SKM-1 (cell line): ENCODE results near the gene GET4.

ENCODE experiments used
- DNase-seq: peaks from one replicate; lab custom pipeline; 2025; ENCODE audit not compliant: unreplicated experiment; lab: John Stamatoyannopoulos, UW

Gene GET4

DNA sequence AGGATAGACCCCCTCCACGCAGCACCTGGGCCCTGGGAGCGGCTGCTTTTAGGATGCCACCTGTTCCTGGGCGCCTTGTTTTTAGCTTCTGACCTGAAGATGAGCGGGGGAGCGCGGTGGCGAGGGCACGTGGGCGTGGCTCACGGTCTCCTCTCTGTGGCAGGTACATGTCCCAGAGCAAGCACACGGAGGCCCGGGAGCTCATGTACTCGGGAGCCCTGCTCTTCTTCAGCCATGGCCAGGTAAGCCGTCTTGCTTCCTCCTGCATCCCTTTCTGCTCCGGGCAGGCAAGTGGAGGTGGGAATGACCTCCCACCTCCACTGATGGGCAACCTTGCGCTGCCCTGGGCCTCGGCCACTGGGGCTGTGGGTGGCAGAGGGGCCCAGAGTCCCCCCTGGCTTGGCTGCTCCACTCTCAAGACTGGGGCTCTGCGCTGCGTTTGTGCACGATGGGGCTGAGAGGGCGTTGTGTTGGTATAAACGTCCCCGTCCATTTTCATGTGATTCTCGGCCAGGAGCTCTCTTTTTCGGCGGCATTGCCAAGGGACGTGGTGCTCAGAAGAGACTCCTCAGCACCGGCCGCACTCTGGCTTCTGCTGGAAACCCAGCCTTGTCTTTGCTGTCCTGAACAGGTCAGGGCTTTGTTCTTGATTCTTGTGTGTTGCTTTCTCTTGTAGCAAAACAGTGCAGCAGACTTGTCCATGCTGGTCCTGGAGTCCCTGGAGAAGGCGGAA is 9.7 kb downstream of the GET4 start:
- DNase-seq, result no peak

DNA sequence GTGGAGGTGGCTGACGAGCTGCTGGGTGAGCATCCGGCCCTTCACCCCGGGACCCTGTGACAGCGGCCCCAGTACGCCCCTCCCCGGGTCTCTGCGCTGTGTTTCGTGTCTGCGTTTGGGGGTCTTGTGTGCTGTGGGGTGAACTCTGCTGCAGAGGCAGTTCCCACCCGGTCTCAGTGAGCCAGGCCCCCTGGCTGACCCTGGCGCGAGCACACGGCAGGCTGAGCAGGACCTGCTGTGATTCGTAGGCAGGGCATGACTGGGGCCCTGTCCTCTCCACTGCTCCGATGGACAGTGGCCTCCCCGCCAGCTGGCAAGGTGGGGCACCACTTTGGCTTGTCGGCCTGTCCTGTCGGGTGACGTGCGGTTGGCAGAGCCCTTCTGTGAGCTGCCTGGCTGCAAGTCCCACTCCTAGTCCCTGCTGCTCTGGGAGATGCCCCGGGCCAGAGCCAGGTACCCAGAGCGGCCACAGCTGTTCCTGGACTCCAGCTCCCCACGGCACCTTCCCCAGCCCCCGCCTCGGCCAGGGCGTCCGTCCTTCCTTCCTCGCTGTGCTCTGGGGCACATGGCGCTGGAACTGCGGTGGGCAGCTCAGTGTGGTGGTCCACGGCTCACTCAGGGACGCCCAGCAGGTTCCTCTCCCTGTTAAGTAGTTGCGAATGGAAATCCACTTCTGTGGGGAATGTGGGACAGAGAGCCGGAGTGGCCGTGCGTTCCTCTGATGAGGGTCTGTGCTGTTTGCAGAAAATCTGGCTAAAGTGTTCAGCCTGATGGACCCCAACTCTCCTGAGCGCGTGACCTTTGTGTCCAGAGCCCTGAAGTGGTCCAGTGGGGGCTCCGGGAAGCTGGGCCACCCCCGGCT is 10.5 kb downstream of the GET4 start:
- no peak for DNase-seq

DNA sequence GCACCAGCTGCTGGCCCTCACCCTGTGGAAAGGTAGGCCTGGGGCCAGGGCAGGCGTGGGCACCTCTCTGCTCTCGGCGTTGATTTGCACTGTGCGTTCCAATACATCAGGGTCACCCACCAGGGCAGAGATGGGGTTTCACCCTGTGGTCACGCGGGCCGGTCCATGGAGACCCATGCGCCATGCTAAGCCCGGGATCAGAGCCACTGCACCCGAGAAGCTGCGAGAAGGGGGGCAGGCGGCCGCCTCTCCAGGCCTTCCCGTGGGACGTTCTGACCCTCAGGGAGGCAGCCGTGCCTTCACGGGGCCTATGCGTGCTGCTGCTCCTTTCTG is 11.1 kb downstream of the GET4 start:
- no peak for DNase-seq

DNA sequence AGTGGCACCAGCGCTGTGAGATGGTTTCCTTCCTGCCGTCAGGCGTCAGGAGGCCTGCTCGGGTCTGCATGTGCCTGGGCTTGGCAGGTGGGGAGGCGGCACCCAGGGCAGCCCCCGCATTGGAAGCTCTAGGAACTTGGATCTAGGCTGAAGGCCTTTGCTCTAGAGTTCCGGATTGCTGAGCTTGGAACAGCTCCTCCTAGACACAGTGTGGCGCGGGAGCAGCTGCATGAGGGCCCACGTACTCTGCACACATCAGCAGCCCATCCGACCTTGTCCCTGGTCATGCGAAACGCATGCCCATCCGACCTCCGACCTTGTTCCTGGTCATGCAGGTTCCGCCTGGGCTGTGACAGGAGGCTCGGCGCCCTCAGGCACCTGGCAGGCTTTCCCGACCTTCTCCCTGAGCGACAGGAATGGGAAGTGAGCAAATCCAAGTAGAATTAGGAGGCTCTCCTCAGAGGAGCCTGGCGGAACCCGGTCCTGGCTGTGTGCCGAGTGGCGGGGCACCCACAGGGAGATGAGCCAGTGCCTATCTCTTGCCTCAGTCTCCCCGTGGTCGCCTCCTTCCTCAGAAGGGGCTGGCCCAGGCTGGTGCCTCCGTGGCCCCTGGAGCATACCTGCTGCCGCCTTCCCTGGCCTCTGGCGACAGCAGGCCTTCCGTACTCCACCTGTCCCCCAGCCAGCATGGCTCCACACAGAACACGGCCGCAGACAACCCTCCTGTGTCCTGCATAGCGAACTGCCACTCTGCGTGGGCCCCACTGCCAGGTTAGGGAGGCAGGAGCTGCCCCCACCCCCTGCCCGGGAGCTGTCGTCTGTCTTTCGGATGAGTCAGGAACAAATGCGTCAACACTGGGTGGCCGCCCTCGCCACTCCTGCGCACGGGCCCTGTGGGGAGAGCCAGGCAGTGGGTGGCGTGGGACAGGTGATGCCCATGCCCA is 12.0 kb downstream of the GET4 start:
- DNase-seq, result no peak

DNA sequence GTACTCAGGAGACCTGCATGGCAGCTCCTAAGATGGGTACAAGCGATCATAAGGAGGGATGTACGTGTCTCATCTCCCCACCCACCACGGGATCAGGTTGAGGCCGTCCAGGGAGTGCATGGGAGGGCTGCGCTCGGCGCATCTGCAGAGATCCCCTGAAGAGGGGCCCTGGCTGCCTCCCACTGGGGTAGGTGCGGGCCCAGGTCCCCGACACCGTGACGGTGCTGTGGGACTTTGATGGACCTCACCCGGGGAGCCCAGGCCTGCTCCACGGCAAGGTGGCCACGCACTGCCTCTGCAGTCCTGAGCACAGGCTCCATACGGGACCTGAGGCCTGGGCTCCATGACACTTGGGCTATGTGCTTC is 12.7 kb downstream of the GET4 start:
- DNase-seq, result no peak

DNA sequence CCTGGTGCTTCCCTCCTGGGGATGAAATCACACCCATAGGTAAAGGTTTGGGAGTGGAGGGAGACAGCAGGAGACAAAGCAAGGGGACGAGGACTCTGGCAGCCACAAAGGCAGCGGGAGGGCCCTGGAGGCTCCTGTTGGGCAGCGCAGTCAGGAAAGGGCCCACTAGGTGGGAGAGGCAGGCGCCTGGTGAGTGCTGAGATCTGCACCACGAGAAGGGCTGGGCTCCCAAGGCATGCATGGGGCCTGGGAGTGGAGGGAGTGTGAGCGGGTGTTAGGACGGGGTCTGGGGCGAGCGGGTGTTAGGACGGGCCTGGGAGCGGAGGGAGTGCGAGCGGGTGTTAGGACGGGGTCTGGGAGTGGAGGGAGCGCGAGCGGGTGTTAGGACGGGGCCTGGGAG is 13.0 kb downstream of the GET4 start:
- DNase-seq, result no peak

DNA sequence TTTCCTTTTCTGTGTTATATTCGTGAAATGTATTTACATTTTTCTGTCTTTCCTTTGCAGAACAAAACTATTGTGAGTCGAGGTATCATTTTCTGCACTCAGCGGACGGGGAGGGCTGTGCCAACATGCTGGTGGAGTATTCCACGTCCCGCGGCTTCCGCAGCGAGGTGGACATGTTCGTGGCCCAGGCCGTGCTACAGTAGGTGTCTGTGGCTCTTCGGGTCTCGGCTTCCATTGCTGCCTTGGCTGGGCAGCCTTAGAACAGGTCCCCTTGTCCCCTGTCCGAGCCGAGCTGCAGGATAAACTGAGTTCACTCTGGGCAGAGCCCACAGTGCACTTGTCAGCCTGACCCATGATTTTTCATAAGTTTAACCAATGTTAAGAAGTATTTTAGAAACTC is 14.5 kb downstream of the GET4 start:
- no peak for DNase-seq

DNA sequence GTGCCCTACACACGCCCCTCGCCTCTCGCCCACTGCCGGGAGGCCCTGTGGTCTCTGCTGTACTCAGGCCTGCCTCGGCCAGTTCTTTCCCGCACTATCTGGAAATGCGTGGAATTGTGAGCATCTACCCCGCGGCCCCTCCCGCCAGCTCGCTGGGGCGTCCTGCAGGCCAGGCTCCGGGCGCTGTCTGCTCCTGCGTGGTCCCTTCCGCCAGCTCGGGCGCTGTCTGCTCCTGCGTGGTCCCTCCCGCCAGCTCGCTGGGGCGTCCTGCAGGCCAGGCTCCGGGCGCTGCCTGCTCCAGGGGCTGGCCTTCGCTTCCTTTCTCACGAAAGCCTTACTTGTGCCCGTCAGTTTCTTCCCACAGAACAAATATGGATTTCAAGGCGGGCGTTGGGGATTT is 14.9 kb downstream of the GET4 start:
- DNase-seq, result no peak

DNA sequence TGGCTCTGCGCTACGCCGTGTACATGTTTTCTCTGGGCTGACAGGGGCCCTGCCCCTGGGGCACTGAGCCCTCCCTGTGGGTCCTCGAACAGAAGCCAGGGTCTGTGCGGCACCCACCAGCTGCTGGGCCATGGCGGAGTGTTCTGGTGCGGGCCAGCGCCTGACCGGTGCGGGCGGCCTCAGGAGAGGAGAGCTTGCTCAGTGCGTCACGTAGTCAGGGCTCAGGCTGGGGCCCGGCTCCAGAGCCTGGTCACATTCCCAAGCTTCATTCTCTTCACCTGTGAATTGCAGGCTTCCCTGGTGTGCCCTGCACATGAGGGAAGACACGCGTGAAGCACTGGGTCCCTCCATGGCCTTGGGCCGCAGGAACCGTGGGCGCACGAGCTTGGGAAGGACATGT is 15.5 kb downstream of the GET4 start:
- no peak for DNase-seq

DNA sequence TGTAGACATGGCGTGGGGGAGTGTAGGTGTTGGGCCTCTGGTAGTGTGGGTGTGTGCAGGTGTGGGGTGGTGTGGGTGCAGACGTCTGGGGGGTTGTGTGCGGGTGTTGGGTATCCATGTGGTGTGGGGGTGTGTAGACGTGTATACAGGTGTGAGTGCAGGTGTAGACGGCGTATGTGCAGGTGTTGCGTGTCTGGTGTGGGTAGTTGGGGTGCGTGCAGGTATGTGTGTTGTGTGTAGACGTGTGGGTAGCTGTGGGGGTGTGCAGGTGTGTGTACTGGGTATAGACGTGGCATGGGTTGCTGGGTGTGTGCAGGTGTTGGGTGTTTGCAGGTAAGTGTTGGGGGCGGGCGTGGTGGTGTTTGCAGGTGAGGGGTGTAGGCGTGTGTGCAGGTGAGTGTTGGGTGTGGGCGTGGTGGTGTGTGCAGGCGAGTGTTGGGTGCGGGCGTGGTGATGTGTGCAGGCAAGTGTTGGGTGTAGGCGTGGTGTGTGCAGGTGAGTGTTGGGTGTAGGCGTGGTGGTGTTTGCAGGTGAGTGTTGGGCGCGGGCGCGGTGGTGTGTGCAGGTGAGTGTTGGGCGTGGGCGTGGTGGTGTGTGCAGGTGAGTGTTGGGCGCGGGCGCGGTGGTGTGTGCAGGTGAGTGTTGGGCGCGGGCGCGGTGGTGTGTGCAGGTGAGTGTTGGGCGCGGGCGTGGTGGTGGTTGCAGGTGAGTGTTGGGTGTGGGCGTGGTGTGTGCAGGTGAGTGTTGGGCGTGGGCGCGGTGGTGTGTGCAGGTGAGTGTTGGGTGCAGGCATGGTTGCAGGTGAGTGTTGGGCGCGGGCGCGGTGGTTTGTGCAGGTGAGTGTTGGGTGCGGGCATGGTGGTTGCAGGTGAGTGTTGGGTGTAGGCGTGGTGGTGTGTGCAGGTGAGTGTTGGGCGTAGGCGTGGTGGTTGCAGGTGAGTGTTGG is 16.6 kb downstream of the GET4 start:
- DNase-seq, result no peak

DNA sequence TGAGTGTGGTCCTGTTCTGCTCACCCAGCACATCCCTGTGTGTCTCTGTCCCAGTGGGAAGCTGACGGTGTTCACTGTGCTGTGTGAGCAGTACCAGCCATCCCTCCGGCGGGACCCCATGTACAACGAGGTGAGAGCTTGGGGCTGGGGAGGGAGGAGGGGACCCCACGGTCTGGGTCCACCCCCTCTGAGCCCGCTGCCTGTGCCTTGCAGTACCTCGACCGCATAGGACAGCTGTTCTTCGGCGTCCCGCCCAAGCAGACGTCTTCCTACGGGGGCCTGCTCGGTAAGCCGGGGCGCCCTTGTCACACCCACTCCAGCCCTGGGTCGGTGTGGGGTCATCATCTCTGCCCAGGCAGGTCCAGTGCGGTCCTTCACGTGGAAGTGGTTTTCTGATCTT is 17.3 kb downstream of the GET4 start:
- DNase-seq, result no peak

DNA sequence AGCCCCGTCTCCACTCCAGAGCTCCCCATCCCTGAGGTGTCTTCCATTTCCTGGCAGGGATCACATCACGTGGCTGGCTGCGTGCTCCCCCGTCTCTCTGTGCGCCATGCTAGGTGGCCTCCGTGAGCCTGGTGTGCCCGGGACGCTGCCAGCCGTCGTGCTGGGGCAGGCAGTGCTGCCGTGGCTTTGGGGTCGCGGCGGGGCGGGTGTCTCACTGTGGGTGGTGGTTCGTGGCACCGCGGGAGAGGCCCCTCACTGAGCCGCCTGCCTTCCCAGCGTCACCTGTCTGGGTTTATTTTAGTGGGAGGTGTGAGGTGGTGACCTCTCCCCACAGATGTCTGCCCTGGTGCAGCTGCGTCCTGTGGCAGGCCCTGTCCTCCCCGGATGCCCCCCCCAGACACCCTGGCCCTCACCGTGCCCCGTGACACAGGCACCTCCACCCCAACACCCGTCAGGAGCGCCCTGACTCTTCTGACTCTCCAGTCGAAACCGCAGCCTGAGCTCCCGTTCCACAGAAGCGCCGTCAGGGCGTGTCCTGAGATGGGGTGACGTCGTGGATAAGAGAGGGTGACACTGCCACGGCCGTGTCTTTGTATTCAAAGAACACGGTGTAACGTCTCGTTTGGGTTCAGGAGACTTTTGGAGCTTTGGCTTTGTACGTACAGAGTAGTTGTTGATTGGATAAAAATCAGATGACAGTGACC is 18.0 kb downstream of the GET4 start:
- no peak for DNase-seq

DNA sequence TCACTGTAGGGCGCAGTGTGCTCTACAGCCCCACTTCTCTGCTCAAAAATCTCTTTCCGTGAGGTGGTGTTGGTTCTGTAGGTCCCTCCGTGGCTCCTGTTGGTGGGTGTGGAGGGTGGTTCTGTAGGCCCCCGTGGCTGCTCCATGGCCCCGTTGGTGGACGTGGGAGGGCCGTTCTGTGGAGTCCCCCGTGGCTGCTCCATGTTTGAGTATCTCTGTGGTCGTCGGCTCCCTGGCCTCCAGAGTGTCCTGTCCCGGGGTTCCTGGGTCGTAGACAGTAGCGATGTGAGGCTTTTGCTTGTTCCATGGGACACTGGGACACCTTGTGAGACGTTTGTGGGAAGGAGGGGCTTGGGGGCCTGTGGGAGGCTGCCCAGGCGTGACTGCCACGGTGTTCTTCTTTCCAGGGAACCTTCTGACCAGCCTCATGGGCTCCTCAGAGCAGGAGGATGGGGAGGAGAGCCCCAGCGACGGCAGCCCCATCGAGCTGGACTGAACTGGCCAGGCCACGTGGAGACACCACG is 18.6 kb downstream of the GET4 start:
- DNase-seq, result no peak

DNA sequence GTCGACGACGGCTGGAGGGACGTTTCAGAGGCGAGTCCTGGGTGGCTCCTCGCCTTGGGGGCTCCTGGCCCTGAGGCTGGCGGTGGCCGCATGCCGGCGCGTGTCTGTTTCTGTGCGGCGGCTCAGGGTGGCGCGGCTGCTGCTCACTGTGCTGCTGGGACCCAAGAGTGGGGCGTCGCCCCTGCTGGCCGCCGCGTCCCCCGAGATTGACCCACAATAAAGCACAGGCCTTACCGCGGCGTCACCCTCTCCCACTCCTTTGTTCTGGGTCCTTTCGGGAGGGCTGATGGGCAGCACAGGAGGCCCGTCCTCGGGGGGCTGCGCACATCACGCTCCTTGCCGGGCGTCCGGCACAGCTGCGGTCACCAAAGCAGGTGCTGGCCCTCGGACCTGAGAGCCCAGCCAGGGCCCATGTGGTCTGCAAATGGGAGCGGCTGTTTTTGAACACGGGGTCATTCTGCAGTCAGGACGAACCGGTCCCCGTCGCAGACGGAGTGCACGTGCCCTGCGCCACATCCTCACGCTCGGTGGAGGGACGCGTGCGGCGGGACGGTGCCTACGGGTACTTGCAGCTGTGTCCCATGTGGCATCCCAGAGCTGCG is 19.2 kb downstream of the GET4 start:
- no peak for DNase-seq

DNA sequence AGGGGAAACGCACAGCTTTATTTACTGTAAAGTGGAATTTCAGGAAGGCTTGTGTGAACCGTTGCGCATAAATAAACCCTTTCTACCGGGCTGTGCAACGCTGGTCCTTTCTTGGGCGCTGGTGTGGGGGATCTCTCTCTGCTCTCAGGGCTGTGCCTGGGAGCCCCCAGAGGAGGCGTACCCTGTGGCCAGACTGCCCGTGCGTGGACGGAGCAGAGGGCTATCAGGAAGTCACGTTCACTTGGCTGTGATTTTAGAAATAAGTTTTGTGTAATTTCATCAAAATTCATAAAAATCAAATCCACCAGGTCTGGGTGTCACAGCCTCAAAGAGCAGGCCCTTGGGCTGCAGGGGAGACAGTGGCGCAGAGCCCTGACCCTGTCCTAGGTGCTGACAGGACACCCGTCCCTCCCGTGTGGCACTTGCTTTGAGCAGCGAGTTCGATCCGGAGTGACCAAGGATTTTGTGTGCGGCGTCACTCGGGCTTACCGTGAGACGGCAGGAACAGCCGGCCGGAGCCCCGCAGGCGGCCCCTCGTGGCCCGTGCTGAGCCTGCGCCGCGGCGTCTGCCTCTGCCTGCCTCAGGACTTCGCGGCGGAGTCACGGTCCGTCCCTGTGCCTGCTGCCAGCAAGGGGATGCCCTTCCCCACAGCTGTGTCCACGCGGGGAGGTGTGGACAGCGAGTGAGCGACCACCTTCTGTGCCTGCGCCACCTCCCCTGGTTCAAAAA is 20.2 kb downstream of the GET4 start:
- no peak for DNase-seq

DNA sequence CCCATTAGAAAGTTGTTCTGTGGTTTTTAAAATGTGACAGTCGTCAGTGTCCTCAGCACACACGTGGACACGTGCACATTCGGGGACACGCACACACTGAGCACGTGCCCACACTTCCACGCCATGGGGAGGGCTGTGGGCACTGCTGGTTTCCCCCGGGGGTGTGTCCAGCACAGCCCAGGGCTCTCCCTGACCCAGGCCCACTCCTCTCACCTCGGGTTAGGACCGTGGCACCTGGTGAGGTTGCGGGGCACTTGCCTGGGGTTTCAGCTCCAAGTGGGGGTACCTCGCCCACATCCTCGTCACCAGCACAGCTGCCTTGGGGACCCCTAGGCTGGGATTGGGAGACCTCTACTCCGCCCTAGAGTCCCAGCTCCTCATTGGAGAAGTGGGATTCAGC is 20.7 kb downstream of the GET4 start:
- DNase-seq, result no peak

DNA sequence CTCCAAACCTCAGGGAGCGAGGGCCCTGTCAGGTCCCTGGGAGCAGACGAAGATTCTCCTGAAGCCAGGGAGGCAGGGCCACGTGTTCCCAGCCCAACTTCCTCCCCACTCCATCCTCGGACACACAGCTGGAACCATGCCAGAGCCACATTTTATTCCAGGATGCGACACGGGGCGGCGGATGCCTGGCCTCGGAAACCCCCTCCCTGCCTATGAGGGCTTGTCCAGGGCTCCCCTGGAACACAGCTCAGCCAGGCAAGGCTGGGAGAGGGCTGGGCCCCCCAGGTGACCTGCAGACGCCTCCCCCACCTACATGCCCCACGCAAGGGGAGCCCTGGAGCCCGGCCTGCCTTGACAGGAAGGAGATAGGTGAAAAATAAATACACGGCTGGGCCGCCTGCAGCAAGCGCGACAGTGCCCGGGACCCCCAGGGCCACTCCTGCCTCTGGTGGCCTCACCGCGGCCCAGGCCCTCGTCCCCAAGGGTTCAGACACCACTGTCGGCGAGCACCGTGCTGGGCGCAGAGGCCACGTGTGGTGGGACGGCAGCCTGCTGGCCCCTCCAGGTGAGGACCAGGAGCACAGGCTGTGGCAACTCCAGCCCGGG is 21.5 kb downstream of the GET4 start:
- DNase-seq, result no peak

DNA sequence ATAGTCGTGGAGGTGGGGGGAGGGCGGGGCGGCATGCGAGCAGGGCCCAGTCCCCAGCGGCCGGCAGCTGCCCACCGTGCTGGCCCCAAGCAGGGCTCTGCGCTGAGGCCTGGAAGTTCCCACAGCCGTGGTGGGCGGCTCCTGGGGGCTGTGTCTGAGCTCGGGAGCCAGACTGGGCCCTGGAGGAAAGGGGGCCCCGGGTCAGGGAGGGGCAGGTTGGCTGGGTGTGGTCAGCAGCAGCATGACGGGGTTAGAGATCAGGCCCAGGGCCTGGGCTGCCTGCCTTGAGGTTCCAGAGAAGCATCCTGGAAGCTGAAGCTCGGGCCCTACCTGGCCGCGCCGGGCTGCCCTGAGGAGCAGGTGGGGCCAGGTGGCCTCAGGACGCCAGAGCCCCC is 22.1 kb downstream of the GET4 start:
- DNase-seq, result no peak
